SH-SY5Y (cell line): ENCODE data around the gene DNAH5.

Source experiments
- GATA2 ChIP-seq: IDR thresholded peaks from 2 replicates; pipeline ENCODE4 v1.6.1; 2011; ENCODE audit warnings: mild to moderate bottlenecking, low read depth, low read length
- GATA3 ChIP-seq: IDR thresholded peaks from 2 replicates; pipeline ENCODE4 v1.6.1; 2011; ENCODE audit warnings: low read depth, mild to moderate bottlenecking, low read length, moderate library complexity

The DNAH5 gene

GRCh38 chr5:13830536-13830935, 114.0 kb downstream of the DNAH5 start:
- TF ChIP-seq GATA3 (no peak), GATA2 (no peak)

- TF ChIP-seq GATA2, result no peak
- TF ChIP-seq GATA3, result no peak
Observed at GRCh38 chr5:13821366-13821765, 123.1 kb downstream of the DNAH5 start.

- TF ChIP-seq GATA3, result no peak
- no peak for TF ChIP-seq GATA2
Observed at GRCh38 chr5:13816126-13816525, 128.4 kb downstream of the DNAH5 start.

- TF ChIP-seq GATA3, result no peak
- TF ChIP-seq GATA2, result no peak
Observed at GRCh38 chr5:13814301-13814700, 130.2 kb downstream of the DNAH5 start.

- TF ChIP-seq GATA2 (no peak), GATA3 (no peak)
Observed at GRCh38 chr5:13809921-13810320, 134.6 kb downstream of the DNAH5 start.

- TF ChIP-seq GATA3 (no peak), GATA2 (no peak)
Observed at GRCh38 chr5:13804336-13804735, 140.2 kb downstream of the DNAH5 start.

- TF ChIP-seq GATA2 (no peak), GATA3 (no peak)
Observed at GRCh38 chr5:13785781-13786415, 158.6 kb downstream of the DNAH5 start.

GRCh38 chr5:13783726-13784125, 160.8 kb downstream of the DNAH5 start:
- TF ChIP-seq GATA2 (no peak), GATA3 (no peak)

- TF ChIP-seq GATA3, result no peak
- no peak for TF ChIP-seq GATA2
Observed at GRCh38 chr5:13780081-13780480, 164.4 kb downstream of the DNAH5 start.

GRCh38 chr5:13773649-13774048, 170.8 kb downstream of the DNAH5 start:
- no peak for TF ChIP-seq GATA3
- no peak for TF ChIP-seq GATA2

- TF ChIP-seq GATA2 (no peak), GATA3 (no peak)
Observed at GRCh38 chr5:13771011-13771571, 173.4 kb downstream of the DNAH5 start.

- no peak for TF ChIP-seq GATA3
- no peak for TF ChIP-seq GATA2
Observed at GRCh38 chr5:13766236-13766635, 178.3 kb downstream of the DNAH5 start.

- no peak for TF ChIP-seq GATA3
- TF ChIP-seq GATA2, result no peak
Observed at GRCh38 chr5:13763719-13764118, 180.8 kb downstream of the DNAH5 start.

- TF ChIP-seq GATA3 (no peak), GATA2 (no peak)
Observed at GRCh38 chr5:13749766-13750165, 194.7 kb downstream of the DNAH5 start.

GRCh38 chr5:13746026-13746425, 198.5 kb downstream of the DNAH5 start:
- TF ChIP-seq GATA2, result no peak

- TF ChIP-seq GATA2 (no peak), GATA3 (no peak)
Observed at GRCh38 chr5:13745508-13745907, 199.0 kb downstream of the DNAH5 start.

- no peak for TF ChIP-seq GATA2
- TF ChIP-seq GATA3, result no peak
Observed at GRCh38 chr5:13740471-13740870, 204.0 kb downstream of the DNAH5 start.
